CD14-positive monocyte (primary cell): ENCODE measurements around the gene GMPR. TPM values are rescaled to one million over a fixed set of nuclear protein-coding genes. Genes with fewer than 3 reads are reported as not detected.

Experiments used
- DNase-seq, 3 donors: peaks; one replicate each; pipeline ENCODE4 v3.0.0-alpha.2; 2011 to 2022
- H2AFZ ChIP-seq: 2 replicates; pipeline ENCODE4 v1.6.0; 2012; ENCODE audit warnings: mild to moderate bottlenecking, low read depth, low read length, inconsistent platforms; ENCODE audit not compliant: insufficient read depth, poor library complexity, severe bottlenecking
- H3K27ac ChIP-seq, 2 donors: 1 replicate in 1 of 2; 2 replicates in 1 of 2; pipeline ENCODE4 v1.5.1; 2012 to 2013; ENCODE audit warnings: low read length in 2 of 2, control low read depth in 1 of 2, inconsistent platforms in 1 of 2, low read depth in 1 of 2, mild to moderate bottlenecking in 1 of 2
- H3K27me3 ChIP-seq, 2 donors: one replicate each; pipeline versions ENCODE4 v1.6.0 to v1.6.1; 2011 to 2013; ENCODE audit warnings: low read length in 2 of 2; ENCODE audit not compliant: control insufficient read depth in 2 of 2, insufficient read depth in 2 of 2
- H3K36me3 ChIP-seq, 2 donors: replicated peaks in 1 of 2; 1 replicate in 1 of 2; 2 replicates in 1 of 2; pipeline versions ENCODE4 v1.5.1 to v1.6.1; 2012 to 2013; ENCODE audit warnings: low read length in 2 of 2, control low read depth in 1 of 2, inconsistent platforms in 1 of 2, mild to moderate bottlenecking in 1 of 2; ENCODE audit not compliant: insufficient read depth in 2 of 2, control insufficient read depth in 1 of 2
- H3K4me1 ChIP-seq, 2 donors: 1 replicate in 1 of 2; 2 replicates in 1 of 2; pipeline versions ENCODE4 v1.5.1 to v1.6.1; 2012 to 2013; ENCODE audit warnings: low read length in 2 of 2, control low read depth in 1 of 2, inconsistent platforms in 1 of 2, mild to moderate bottlenecking in 1 of 2, moderate library complexity in 1 of 2; ENCODE audit not compliant: insufficient read depth in 2 of 2, control insufficient read depth in 1 of 2
- H3K4me2 ChIP-seq: replicated peaks from 2 replicates; pipeline ENCODE3; 2012; ENCODE audit warnings: low read length, moderate library complexity, mild to moderate bottlenecking; ENCODE audit not compliant: poor library complexity, severe bottlenecking; ENCODE audit errors: extremely low read depth
- H3K4me3 ChIP-seq, 3 experiments: fragments of 200-600 bp in 1 of 3; sonication (generic) in 1 of 3; replicated peaks in 1 of 3; 1 replicate in 2 of 3; 2 replicates in 1 of 3; pipeline ENCODE4 v1.5.1; 2011 to 2013; ENCODE audit warnings: low read length in 3 of 3, mild to moderate bottlenecking in 3 of 3, control low read depth in 2 of 3, low read depth in 2 of 3, inconsistent platforms in 1 of 3, moderate library complexity in 1 of 3
- H3K79me2 ChIP-seq: 2 replicates; pipeline ENCODE4 v1.6.0; 2012; ENCODE audit warnings: mild to moderate bottlenecking, control low read depth, inconsistent platforms, low read length, moderate library complexity; ENCODE audit not compliant: insufficient read depth
- H3K9ac ChIP-seq: 2 replicates; pipeline ENCODE4 v1.6.0; 2017; ENCODE audit warnings: low read length, mild to moderate bottlenecking; ENCODE audit not compliant: insufficient read depth, poor library complexity, severe bottlenecking
- H3K9me3 ChIP-seq, 2 donors: replicated peaks in 1 of 2; 1 replicate in 1 of 2; 2 replicates in 1 of 2; pipeline versions ENCODE4 v1.5.1 to v1.6.1; 2012 to 2013; ENCODE audit warnings: low read length in 2 of 2, control low read depth in 1 of 2; ENCODE audit not compliant: control insufficient read depth in 1 of 2, insufficient read depth in 1 of 2
- H4K20me1 ChIP-seq: 2 replicates; pipeline ENCODE4 v1.6.0; 2012; ENCODE audit warnings: mild to moderate bottlenecking, low read length, control low read depth, moderate library complexity; ENCODE audit not compliant: insufficient read depth
- H3K27ac Mint-ChIP-seq, 7 donors: one replicate each; pipeline ENCODE4 v1.8.0; 2020; ENCODE audit warnings: mild to moderate bottlenecking in 7 of 7, mixed read lengths in 7 of 7, moderate library complexity in 6 of 7, inconsistent platforms in 2 of 7
- H3K27me3 Mint-ChIP-seq, 3 donors: one replicate each; pipeline ENCODE4 v1.8.0; 2021 to 2022; ENCODE audit warnings: low read depth in 3 of 3, mild to moderate bottlenecking in 3 of 3, mixed read lengths in 3 of 3, moderate library complexity in 3 of 3, inconsistent platforms in 1 of 3
- H3K36me3 Mint-ChIP-seq, 2 donors: one replicate each; pipeline ENCODE4 v1.8.0; 2020; ENCODE audit warnings: mixed read lengths in 2 of 2, inconsistent platforms in 1 of 2, mild to moderate bottlenecking in 1 of 2
- H3K4me1 Mint-ChIP-seq: one replicate; pipeline ENCODE4 v1.8.0; 2020; ENCODE audit warnings: mild to moderate bottlenecking, mixed read lengths
- H3K4me3 Mint-ChIP-seq, 2 donors: one replicate each; pipeline ENCODE4 v1.8.0; 2020; ENCODE audit warnings: mild to moderate bottlenecking in 2 of 2, mixed read lengths in 2 of 2, moderate library complexity in 1 of 2
- H3K9me3 Mint-ChIP-seq, 7 donors: one replicate each; pipeline ENCODE4 v1.8.0; 2020 to 2022; ENCODE audit warnings: mixed read lengths in 7 of 7, mild to moderate bottlenecking in 6 of 7, moderate library complexity in 6 of 7, inconsistent platforms in 2 of 7
- CTCF ChIP-seq: fragments of 200-600 bp; IDR thresholded peaks from one replicate; pipeline ENCODE4 v1.8.0; 2022; ENCODE audit warnings: antibody characterized with exemption, mild to moderate bottlenecking
- WGBS: methylation state at CpG from one replicate; pipeline ENCODE4 v1.1.5; 2013; ENCODE audit warnings: missing lambda C conversion rate; ENCODE audit not compliant: insufficient coverage; 5-methylcytosine and 5-hydroxymethylcytosine counted together
- intact Hi-C, 2 donors: fragments of 100-400 bp; cut with micrococcal nuclease; formaldehyde crosslinking; loops; one replicate each; pipeline versions ENCODE4 v1.15.0 to v1.15.1; 2023
- polyA plus RNA-seq, 3 donors: library from polyadenylated mRNA; depleted of rRNA in 1 of 3; unstranded in 2 of 3; stranded (reverse) in 1 of 3; fragments of 300-500 nt in 2 of 3; fragments of >200 nt in 1 of 3; fragmentation: Illumina TruSeq in 2 of 3; gene quantifications; 1 replicate in 2 of 3; 2 replicates in 1 of 3; pipeline ENCODE4 v1.2.3, GENCODE V29; 2012 to 2021

The GMPR gene
- polyA plus RNA-seq, 3 donors = 1.9 to 3.8 (median 3.2) TPM

- H3K4me3 ChIP-seq = no peak overlapping the region
- H3K9ac ChIP-seq = no peak overlapping the region
- Mint-ChIP-seq H3K4me3 (peak overlapping the region in 1 of 2 donors; percentile 36), H3K36me3 (no peaks in the 10 kb centered on the region), H3K4me1 (peaks cover 6% of the 10 kb centered on the region), H3K9me3 (peaks cover 0 to 8% (median 3%) of the 10 kb centered on the region in 7 donors), H3K27ac (no peak overlapping the region), H3K27me3 (peaks cover 2 to 13% (median 8%) of the 10 kb centered on the region in 3 donors)
- H3K4me2 ChIP-seq = no peak overlapping the region
- H3K4me1 ChIP-seq = peaks cover 0 to 4% of the 10 kb centered on the region in 2 donors
- intact Hi-C loops = no loop called here
- H3K9me3 ChIP-seq = peaks cover 0 to 6% of the 10 kb centered on the region in 2 donors
- H3K27ac ChIP-seq = no peak overlapping the region
- H3K27me3 ChIP-seq = peaks cover 0 to under 1% of the 10 kb centered on the region in 2 donors
- no peak for TF ChIP-seq CTCF
- no peak for DNase-seq
- 100% methylated on average over 1 of the region's 3 CpGs for WGBS
- H3K79me2 ChIP-seq = no peaks in the 10 kb centered on the region
- H2AFZ ChIP-seq = no peak overlapping the region
- no peaks in the 10 kb centered on the region for H4K20me1 ChIP-seq
- H3K36me3 ChIP-seq = no peaks in the 10 kb centered on the region
Measured at GRCh38 chr6:16222826-16223225, 15.6 kb upstream of the GMPR start.

- H3K9ac ChIP-seq = no peak overlapping the region
- no peaks in the 10 kb centered on the region for H3K36me3 ChIP-seq
- H2AFZ ChIP-seq = no peak overlapping the region
- no peak for DNase-seq
- H3K9me3 Mint-ChIP-seq = peaks cover 0 to 7% (median 3%) of the 10 kb centered on the region in 7 donors
- no peak overlapping the region for H3K4me2 ChIP-seq
- intact Hi-C loops = no loop called here
- H3K4me3 ChIP-seq = no peak overlapping the region
- no peak overlapping the region for H3K27ac ChIP-seq
- no peak overlapping the region for H3K27ac Mint-ChIP-seq
- no peaks in the 10 kb centered on the region for H4K20me1 ChIP-seq
- no peaks in the 10 kb centered on the region for H3K79me2 ChIP-seq
- no peaks in the 10 kb centered on the region for H3K27me3 ChIP-seq
- peaks cover 0 to 4% of the 10 kb centered on the region in 2 donors for H3K4me1 ChIP-seq
- peaks cover 2 to 12% (median 8%) of the 10 kb centered on the region in 3 donors for H3K27me3 Mint-ChIP-seq
- peaks cover 0 to 3% of the 10 kb centered on the region in 2 donors for H3K9me3 ChIP-seq
- H3K4me1 Mint-ChIP-seq = peaks cover 6% of the 10 kb centered on the region
- no peak for TF ChIP-seq CTCF
- H3K36me3 Mint-ChIP-seq = no peaks in the 10 kb centered on the region
- H3K4me3 Mint-ChIP-seq = no peak overlapping the region
- WGBS = 96% methylated on average over 4 of the region's 7 CpGs
Measured at GRCh38 chr6:16223362-16223761, 15.0 kb upstream of the GMPR start.
